ENCODE measurements around the gene ACY1.
A peak's percentile ranks its signal among the peaks of the same experiment; 100 is the strongest.

ACY1 gene

DNA sequence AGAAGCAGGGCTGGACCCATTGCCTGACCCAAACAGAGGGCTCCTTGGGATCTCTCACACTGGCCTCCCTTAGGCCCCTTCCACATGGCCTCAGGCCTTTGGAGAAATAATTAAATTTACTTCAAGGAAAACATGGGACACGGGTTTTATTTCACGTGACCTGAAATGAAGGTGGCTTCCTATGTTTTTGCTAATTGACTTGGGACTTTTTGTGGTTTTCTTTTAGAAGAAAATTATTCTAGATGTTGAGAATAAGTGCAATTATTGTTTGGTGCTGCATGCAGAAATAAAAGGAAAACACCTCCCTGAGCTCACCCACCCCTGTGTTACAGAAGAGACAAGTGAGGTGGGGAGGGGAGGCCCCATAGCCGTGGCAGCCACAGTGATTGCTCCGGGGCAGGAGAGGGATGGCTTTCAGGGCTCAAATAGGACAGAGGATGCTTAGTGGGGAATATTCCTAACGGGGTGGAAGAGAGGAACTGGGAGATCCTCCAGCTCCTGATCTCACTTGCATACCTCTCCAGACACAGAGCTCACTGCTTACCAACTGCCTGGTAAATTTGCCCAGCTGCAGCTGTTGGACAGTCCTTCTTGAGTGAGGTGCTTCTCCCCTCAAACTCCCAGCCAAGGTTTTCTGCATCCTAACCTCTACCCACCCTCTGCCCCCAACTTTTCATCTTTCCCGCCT is 41.6 kb downstream of the ACY1 start:
- H3K4me1 ChIP-seq: peaks cover 36% of the 10 kb centered on the region
- H3K27me3 ChIP-seq: no peaks in the 10 kb centered on the region
- no peak for DNase-seq
- no peaks in the 10 kb centered on the region for H3K9me3 ChIP-seq
- no peaks in the 10 kb centered on the region; the same call in 1 of the 2 replicates for H3K36me3 ChIP-seq
- TF ChIP-seq, protein P1, sequence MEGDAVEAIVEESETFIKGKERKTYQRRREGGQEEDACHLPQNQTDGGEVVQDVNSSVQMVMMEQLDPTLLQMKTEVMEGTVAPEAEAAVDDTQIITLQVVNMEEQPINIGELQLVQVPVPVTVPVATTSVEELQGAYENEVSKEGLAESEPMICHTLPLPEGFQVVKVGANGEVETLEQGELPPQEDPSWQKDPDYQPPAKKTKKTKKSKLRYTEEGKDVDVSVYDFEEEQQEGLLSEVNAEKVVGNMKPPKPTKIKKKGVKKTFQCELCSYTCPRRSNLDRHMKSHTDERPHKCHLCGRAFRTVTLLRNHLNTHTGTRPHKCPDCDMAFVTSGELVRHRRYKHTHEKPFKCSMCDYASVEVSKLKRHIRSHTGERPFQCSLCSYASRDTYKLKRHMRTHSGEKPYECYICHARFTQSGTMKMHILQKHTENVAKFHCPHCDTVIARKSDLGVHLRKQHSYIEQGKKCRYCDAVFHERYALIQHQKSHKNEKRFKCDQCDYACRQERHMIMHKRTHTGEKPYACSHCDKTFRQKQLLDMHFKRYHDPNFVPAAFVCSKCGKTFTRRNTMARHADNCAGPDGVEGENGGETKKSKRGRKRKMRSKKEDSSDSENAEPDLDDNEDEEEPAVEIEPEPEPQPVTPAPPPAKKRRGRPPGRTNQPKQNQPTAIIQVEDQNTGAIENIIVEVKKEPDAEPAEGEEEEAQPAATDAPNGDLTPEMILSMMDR (IDR thresholded peaks at IDR 0.05; ENCODE audit: low read depth, low read length): no peak
- peak overlapping the region; percentile 66 for H3K4me3 ChIP-seq (ENCODE audit: low read depth, low read length)

DNA sequence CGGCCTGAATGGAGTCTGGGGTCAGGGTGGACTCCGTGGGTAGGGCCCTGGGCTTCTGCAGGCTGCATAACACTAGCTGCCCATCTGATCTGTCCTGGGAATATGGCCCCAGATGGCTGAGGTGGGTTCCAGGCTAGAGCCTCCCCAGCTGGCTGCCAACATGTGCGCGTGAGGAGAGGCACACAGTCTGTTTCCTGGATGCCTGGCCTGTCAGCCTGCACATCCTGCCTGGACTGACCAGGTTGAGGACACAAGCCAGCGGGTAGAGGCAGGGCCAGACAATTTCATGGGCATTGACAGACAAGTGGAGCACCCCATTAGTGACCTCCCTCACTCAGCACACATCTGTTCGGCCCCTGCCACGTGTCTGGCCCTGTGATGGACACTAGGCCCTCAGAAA is 42.1 kb downstream of the ACY1 start:
- H3K36me3 ChIP-seq: no peaks in the 10 kb centered on the region; the same call in 1 of the 2 replicates
- peak overlapping the region; percentile 66 for H3K4me3 ChIP-seq (ENCODE audit: low read depth, low read length)
- no peak for DNase-seq
- no peaks in the 10 kb centered on the region for H3K27me3 ChIP-seq
- TF ChIP-seq, protein P1 (IDR thresholded peaks at IDR 0.05; ENCODE audit: low read depth, low read length): no peak
- H3K4me1 ChIP-seq: peaks cover 40% of the 10 kb centered on the region
- no peaks in the 10 kb centered on the region for H3K9me3 ChIP-seq

DNA sequence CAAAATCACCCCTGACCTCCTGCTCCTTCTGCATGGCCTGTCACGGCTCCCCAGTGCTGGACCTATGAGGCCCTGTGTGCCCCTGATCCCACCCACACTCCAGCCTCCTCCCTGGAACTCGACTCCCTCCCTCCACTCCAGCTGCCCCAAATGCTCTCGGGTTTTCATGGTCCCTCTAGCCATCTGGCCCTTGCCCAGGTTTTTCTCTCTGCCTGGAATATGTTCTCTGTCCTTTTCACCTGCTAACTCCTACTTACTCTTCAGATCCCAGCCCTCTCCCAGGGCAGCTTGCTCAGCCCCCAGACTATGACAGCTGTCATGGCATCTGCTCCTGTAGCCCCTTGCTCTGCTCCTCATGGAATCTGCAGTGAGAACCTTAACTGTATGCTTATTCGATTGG is 42.7 kb downstream of the ACY1 start:
- no peaks in the 10 kb centered on the region for H3K27me3 ChIP-seq
- no peak for DNase-seq
- TF ChIP-seq, protein P1 (IDR thresholded peaks at IDR 0.05; ENCODE audit: low read depth, low read length): no peak
- H3K9me3 ChIP-seq: no peaks in the 10 kb centered on the region
- peak overlapping the region; percentile 66 for H3K4me3 ChIP-seq (ENCODE audit: low read depth, low read length)
- H3K4me1 ChIP-seq: peaks cover 37% of the 10 kb centered on the region
- no peaks in the 10 kb centered on the region; the same call in 1 of the 2 replicates for H3K36me3 ChIP-seq

DNA sequence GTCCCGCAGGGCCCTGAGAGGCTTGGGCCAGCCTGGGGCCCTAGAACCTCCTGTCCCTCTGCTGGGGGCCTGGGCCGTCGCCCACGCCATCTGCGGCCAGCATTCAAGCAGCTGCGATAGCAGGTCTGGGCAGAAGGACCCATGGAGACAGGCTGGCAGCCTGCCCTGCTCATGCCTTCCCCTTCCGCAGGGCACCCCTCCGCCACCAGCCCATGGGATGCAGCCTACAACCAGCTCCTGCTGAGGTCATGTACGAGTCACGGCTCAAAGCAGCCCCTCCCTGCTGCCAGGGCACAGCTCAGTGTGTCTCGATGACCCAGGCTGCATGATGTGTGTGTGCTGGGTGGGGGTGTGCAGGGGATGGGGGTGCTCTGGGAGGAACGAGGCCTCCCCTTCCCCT is 45.2 kb downstream of the ACY1 start:
- H3K9me3 ChIP-seq: no peaks in the 10 kb centered on the region
- peaks cover 44% of the 10 kb centered on the region for H3K4me1 ChIP-seq
- TF ChIP-seq, protein P1 (IDR thresholded peaks at IDR 0.05; ENCODE audit: low read depth, low read length): no peak
- H3K36me3 ChIP-seq: no peaks in the 10 kb centered on the region; the same call in 1 of the 2 replicates
- no peak overlapping the region for H3K4me3 ChIP-seq (ENCODE audit: low read depth, low read length)
- peak; percentile 43 for DNase-seq
- H3K27me3 ChIP-seq: no peaks in the 10 kb centered on the region

DNA sequence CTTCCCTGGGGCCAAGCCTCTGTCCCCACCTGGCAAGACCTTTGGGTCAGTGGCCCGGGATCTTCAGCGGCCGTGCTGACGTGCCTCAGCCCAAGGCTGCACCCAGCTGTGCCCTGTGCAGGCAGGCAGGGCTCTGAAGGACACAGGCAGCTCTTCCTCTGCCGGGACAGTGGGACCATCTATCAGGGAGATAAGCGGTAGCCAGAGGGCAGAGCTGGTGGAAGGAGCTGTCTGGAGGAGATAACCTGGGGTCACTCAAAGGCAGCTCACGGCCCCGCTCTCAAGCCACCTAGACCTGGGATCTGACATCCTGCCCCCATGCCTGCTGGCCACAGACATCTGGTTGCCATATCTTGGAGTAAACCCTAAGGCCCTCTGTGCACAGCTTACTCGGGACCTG is 45.7 kb downstream of the ACY1 start:
- Histone ChIP-seq H3K4me1 (peaks cover 44% of the 10 kb centered on the region), H3K36me3 (no peaks in the 10 kb centered on the region; the same call in 1 of the 2 replicates), H3K4me3 (ENCODE audit: low read depth, low read length) (no peak overlapping the region), H3K9me3 (no peaks in the 10 kb centered on the region), H3K27me3 (no peaks in the 10 kb centered on the region)
- TF ChIP-seq, protein P1 (IDR thresholded peaks at IDR 0.05; ENCODE audit: low read depth, low read length): no peak
- peak; percentile 46 for DNase-seq

DNA sequence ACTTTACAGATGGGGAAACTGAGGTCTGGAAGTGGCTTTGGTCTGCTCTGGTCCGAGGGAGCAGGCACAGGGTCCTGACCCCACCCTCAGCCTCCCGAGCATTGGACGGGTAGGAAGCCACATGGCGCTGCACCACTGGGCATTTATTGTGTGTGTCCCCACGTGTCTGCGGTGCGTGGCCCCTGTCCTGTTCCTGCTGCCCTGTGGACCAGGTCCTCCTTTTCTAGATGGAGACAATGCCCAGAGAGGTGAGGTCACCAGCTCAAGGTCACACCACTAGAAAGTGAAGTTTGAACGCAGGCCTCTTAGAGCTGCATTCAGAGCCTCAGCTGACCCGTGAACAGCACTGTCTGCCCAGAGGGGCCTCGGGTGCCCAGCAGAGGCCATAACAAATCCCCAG is 46.2 kb downstream of the ACY1 start:
- Histone ChIP-seq H3K4me3 (ENCODE audit: low read depth, low read length) (no peak overlapping the region), H3K4me1 (peaks cover 44% of the 10 kb centered on the region), H3K9me3 (no peaks in the 10 kb centered on the region), H3K27me3 (no peaks in the 10 kb centered on the region), H3K36me3 (no peaks in the 10 kb centered on the region; the same call in 1 of the 2 replicates)
- TF ChIP-seq, protein P1 (IDR thresholded peaks at IDR 0.05; ENCODE audit: low read depth, low read length): no peak
- no peak for DNase-seq
